ENCODE data around the gene MITF. TPM values are rescaled to one million over a fixed set of nuclear protein-coding genes. Genes with fewer than 3 reads are reported as not detected.

Gene MITF
- polyA plus RNA-seq, 1 donor from 2014 or later = not detected

GRCh38 chr3:69770219-69770618, 31.0 kb downstream of the MITF start:
- no peak overlapping the region for H3K4me2 ChIP-seq (ENCODE audit: low read length)
- H4K20me1 ChIP-seq (ENCODE audit: insufficient read depth) = no peaks in the 10 kb centered on the region
- H3K27ac ChIP-seq (ENCODE audit: low read length) = no peak overlapping the region
- no peak overlapping the region for H3K9ac ChIP-seq (ENCODE audit: low read length)
- H3K9me2 ChIP-seq (ENCODE audit: insufficient read depth, low read length) = no peaks in the 10 kb centered on the region
- H3K79me2 ChIP-seq (replicated peaks; ENCODE audit: insufficient read depth, low read length) = no peaks in the 10 kb centered on the region
- H3K27me3 ChIP-seq (ENCODE audit: insufficient read depth, low read depth, low read length) = no peaks in the 10 kb centered on the region
- no peaks in the 10 kb centered on the region for H3K36me3 ChIP-seq (ENCODE audit: insufficient read depth, low read length)
- H3K9me3 ChIP-seq (ENCODE audit: low read length) = no peaks in the 10 kb centered on the region
- no peak overlapping the region for H3K4me3 ChIP-seq (ENCODE audit: low read length)
- TF ChIP-seq EZH2 (IDR thresholded peaks at IDR 0.05; ENCODE audit: borderline replicate concordance, insufficient read depth, low read length, poor library complexity, severe bottlenecking) = no peak
- TF ChIP-seq EP300 (conservative IDR thresholded peaks at IDR 0.05; ENCODE audit: poor library complexity, severe bottlenecking) = peak; percentile 64
- no peak for TF ChIP-seq POLR2AphosphoS5 (IDR thresholded peaks at IDR 0.05)
- peak; percentile 64 for TF ChIP-seq REST (IDR thresholded peaks at IDR 0.05; ENCODE audit: borderline replicate concordance)
- no peak for TF ChIP-seq CTCF (IDR thresholded peaks at IDR 0.05; ENCODE audit: poor library complexity, severe bottlenecking)
- no peak for TF ChIP-seq RAD21 (conservative IDR thresholded peaks at IDR 0.05)
- H3F3A ChIP-seq (ENCODE audit: insufficient read depth, low read length, poor library complexity, severe bottlenecking) = no peaks in the 10 kb centered on the region
- no peak overlapping the region for H2AFZ ChIP-seq (ENCODE audit: low read depth, low read length)

GRCh38 chr3:69770976-69771634, 31.8 kb downstream of the MITF start:
- Histone ChIP-seq H3F3A (ENCODE audit: insufficient read depth, low read length, poor library complexity, severe bottlenecking) (no peaks in the 10 kb centered on the region), H3K9me2 (ENCODE audit: insufficient read depth, low read length) (no peaks in the 10 kb centered on the region), H3K4me3 (ENCODE audit: low read length) (no peak overlapping the region), H3K27me3 (ENCODE audit: insufficient read depth, low read depth, low read length) (no peaks in the 10 kb centered on the region), H4K20me1 (ENCODE audit: insufficient read depth) (no peaks in the 10 kb centered on the region), H3K9me3 (ENCODE audit: low read length) (no peaks in the 10 kb centered on the region), H3K36me3 (ENCODE audit: insufficient read depth, low read length) (no peaks in the 10 kb centered on the region), H3K9ac (ENCODE audit: low read length) (no peak overlapping the region), H3K4me2 (ENCODE audit: low read length) (no peak overlapping the region), H3K27ac (ENCODE audit: low read length) (no peak overlapping the region), H2AFZ (ENCODE audit: low read depth, low read length) (no peak overlapping the region), H3K79me2 (replicated peaks; ENCODE audit: insufficient read depth, low read length) (no peaks in the 10 kb centered on the region)
- no peak for TF ChIP-seq CTCF (IDR thresholded peaks at IDR 0.05; ENCODE audit: poor library complexity, severe bottlenecking)
- TF ChIP-seq EP300 (conservative IDR thresholded peaks at IDR 0.05; ENCODE audit: poor library complexity, severe bottlenecking) = no peak
- TF ChIP-seq REST (IDR thresholded peaks at IDR 0.05; ENCODE audit: borderline replicate concordance) = no peak
- TF ChIP-seq TAF1 (IDR thresholded peaks at IDR 0.05; ENCODE audit: low read depth) = no peak
- TF ChIP-seq EZH2 (IDR thresholded peaks at IDR 0.05; ENCODE audit: borderline replicate concordance, insufficient read depth, low read length, poor library complexity, severe bottlenecking) = no peak
- TF ChIP-seq RAD21 (conservative IDR thresholded peaks at IDR 0.05) = no peak
- TF ChIP-seq MXI1 (conservative IDR thresholded peaks at IDR 0.05; ENCODE audit: poor library complexity, severe bottlenecking) = no peak
- TF ChIP-seq SMC3 (conservative IDR thresholded peaks at IDR 0.05; ENCODE audit: poor library complexity) = no peak
- no peak for TF ChIP-seq POLR2AphosphoS5 (IDR thresholded peaks at IDR 0.05)
